Activated CD4-positive, alpha-beta T cell treated with anti-CD3 and anti-CD28 coated beads for 36 hours (primary cell): ENCODE results near the gene SLC25A51. TPM values are rescaled to one million over a fixed set of nuclear protein-coding genes. Genes with fewer than 3 reads are reported as not detected.
A peak's percentile ranks its signal among the peaks of the same experiment; 100 is the strongest.

ENCODE experiments used
- ATAC-seq: fragments of 200-7000 bp; cut with Tn5 transposase; one replicate; pipeline ENCODE4 v1.10.0; 2021; ENCODE audit warnings: mild to moderate bottlenecking, moderate library complexity
- CTCF ChIA-PET: fragments of 350-600 bp; sonication (Branson Sonifier 250); formaldehyde crosslinking; loops from one replicate; lab custom pipeline; 2021; ENCODE audit warnings: antibody characterized with exemption; lab: Charles Lee
- POLR2A ChIA-PET: fragments of 350-600 bp; sonication (Branson Sonifier 250); formaldehyde crosslinking; loops from one replicate; lab custom pipeline; 2021; ENCODE audit warnings: antibody characterized with exemption, inconsistent platforms; lab: Charles Lee
- DNase-seq: peaks from one replicate; pipeline ENCODE4 v3.0.0-alpha.2; 2020
- H3K27ac Mint-ChIP-seq: one replicate; pipeline ENCODE4 v1.8.0; 2021; ENCODE audit warnings: mixed read lengths
- H3K27me3 Mint-ChIP-seq: one replicate; pipeline ENCODE4 v1.8.0; 2021; ENCODE audit warnings: mixed read lengths
- H3K36me3 Mint-ChIP-seq: one replicate; pipeline ENCODE4 v1.8.0; 2021; ENCODE audit warnings: low read depth, mixed read lengths
- H3K4me1 Mint-ChIP-seq: one replicate; pipeline ENCODE4 v1.8.0; 2021; ENCODE audit warnings: mixed read lengths
- H3K4me3 Mint-ChIP-seq: one replicate; pipeline ENCODE4 v1.8.0; 2021; ENCODE audit warnings: mild to moderate bottlenecking, moderate library complexity, mixed read lengths
- H3K9me3 Mint-ChIP-seq: one replicate; pipeline ENCODE4 v1.8.0; 2021; ENCODE audit warnings: low read depth, mixed read lengths
- intact Hi-C, 2 experiments: fragments of 100-400 bp; cut with DNase I in 1 of 2; cut with micrococcal nuclease in 1 of 2; formaldehyde crosslinking; loops; one replicate each; pipeline versions ENCODE4 v1.14.2 to v1.15.1; 2022 to 2024; cut with DNase I, micrococcal nuclease
- total RNA-seq, 2 experiments: library from RNA; stranded (reverse); gene quantifications; one replicate each; pipeline ENCODE4 v1.2.3, GENCODE V29; 2021

The SLC25A51 gene
- total RNA-seq, 2 experiments from 2014 or later = 25.5 to 29.4 TPM

DNA sequence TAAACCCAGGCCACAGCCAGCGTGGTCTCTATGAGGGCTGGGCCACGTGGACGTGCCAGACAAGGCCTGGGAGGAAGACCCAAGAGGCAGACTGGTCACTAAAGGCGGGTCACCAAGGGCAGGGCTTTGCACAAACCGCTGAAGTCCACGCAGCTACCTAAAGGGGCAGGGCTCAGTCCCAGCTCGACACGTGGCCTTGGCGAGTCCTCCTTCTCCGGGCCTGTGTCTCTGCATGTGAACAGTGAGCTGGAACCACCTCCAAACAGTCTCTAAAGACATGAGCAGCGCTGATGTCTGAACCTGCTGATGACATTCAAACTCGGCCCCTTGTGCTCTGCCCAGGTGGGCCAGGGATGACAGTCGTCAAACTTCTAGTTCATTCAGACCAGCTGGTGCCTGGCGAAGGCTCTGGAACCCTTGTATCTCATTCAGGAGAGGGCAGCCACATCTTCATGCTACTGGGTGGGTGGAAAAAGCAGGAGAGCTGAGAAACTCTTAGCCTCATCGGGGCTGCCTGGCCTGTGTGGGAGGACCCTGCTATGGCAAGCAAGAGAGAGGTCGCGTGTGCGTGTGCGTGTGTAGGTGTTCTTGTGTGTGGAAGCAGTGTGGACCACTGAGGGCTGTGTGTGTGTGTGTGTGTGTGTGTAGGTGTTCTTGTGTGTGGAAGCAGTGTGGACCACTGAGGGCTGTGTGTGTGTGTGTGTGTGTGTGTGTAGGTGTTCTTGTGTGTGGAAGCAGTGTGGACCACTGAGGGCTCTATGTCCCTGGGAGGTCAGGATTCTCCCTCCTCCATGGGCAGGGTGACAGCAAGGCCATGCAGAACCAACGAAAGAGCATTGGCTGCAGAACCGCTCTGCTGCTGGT is 14.1 kb upstream of the SLC25A51 start:
- ChIA-PET POLR2A (no interaction called here), CTCF (interaction anchor here (0.8 to 1.0 kb wide), 2 partner anchors 169 to 242 kb away, joined by 3 to 4 read pairs; no protein-coding TSS in a partner anchor)
- Mint-ChIP-seq H3K9me3 (no peaks in the 10 kb centered on the region), H3K27ac (no peak overlapping the region), H3K4me1 (no peaks in the 10 kb centered on the region), H3K36me3 (no peaks in the 10 kb centered on the region), H3K27me3 (no peaks in the 10 kb centered on the region), H3K4me3 (no peak overlapping the region)
- ATAC-seq (no peak), DNase-seq (no peak)
- intact Hi-C loops = no loop called here

DNA sequence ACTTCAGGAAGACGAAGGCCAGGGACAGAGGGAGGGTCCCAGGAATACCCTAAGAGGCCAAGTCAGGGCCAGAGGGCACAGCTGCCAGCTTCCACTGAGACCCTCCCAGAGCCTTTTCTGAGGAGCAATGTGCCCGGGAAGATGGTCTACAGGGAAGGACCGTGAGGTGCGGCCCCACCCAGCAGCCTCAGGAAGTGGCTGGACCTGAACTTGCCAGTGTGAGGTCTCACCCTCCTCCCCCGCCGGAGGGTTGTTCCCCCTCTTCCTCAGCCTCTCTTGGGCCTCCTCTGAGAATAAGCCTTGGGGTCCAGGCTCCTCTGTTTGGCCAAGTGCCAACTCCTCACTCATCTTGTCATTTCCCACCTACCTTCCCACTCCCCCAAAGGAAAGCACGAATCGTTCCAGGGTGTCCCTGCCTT is 13.4 kb upstream of the SLC25A51 start:
- Mint-ChIP-seq H3K4me3 (no peak overlapping the region), H3K4me1 (no peaks in the 10 kb centered on the region), H3K27ac (no peak overlapping the region), H3K36me3 (no peaks in the 10 kb centered on the region), H3K9me3 (no peaks in the 10 kb centered on the region), H3K27me3 (no peaks in the 10 kb centered on the region)
- DNase-seq = no peak
- intact Hi-C loops = no loop called here
- POLR2A ChIA-PET = no interaction called here
- ATAC-seq = no peak
- CTCF ChIA-PET = interaction anchor here (1.2 kb wide), 1 partner anchor 412 kb away, joined by 3 read pairs; no protein-coding TSS in a partner anchor

DNA sequence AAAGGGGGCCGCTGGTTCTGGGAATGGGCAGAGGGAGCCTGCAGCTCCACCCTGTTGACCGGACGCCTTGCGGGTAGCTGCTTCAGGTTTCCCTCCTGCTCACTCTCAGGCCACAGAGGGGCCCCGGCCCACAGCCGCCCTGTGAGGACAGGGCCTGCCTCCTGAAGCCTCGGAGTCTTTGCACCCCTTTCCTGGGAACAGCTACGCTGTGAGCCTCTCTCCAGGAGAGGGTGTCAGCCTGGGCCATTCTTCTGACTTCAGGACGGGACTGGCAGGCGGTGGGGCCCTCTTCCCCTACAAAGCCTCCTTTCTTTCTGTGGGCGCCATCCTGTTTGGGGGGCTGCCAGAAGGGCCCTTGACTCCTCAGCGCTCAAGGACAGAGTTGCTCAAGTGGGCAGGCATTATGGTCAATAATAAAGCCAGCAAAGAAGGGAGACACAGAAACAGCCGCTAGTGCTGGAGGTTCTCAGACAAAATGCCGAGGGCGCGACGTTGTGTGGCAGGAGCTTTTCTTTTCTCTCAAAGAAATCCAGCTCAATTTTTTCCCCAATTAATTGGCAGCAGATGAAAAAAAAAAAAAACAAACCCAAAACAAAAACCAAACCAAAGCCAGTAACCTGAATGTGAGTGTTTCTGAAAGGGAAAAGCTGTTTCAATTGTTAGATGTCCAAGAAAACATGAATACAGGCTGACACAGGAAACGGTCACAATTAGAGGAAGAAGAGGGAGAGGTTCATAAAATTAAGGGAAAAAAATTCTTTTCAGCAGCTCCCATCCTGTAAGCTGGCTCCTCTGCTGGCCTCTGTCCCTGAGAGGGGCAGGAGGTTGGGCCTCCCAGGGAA is 12.8 kb upstream of the SLC25A51 start:
- H3K36me3 Mint-ChIP-seq = no peaks in the 10 kb centered on the region
- intact Hi-C loops = no loop called here
- POLR2A ChIA-PET = no interaction called here
- no peak for DNase-seq
- no peaks in the 10 kb centered on the region for H3K4me1 Mint-ChIP-seq
- no peaks in the 10 kb centered on the region for H3K9me3 Mint-ChIP-seq
- H3K27me3 Mint-ChIP-seq = no peaks in the 10 kb centered on the region
- no peak overlapping the region for H3K4me3 Mint-ChIP-seq
- no peak for ATAC-seq
- CTCF ChIA-PET = interaction anchor here (1.2 kb wide), 1 partner anchor 413 kb away, joined by 3 read pairs; no protein-coding TSS in a partner anchor
- no peak overlapping the region for H3K27ac Mint-ChIP-seq

DNA sequence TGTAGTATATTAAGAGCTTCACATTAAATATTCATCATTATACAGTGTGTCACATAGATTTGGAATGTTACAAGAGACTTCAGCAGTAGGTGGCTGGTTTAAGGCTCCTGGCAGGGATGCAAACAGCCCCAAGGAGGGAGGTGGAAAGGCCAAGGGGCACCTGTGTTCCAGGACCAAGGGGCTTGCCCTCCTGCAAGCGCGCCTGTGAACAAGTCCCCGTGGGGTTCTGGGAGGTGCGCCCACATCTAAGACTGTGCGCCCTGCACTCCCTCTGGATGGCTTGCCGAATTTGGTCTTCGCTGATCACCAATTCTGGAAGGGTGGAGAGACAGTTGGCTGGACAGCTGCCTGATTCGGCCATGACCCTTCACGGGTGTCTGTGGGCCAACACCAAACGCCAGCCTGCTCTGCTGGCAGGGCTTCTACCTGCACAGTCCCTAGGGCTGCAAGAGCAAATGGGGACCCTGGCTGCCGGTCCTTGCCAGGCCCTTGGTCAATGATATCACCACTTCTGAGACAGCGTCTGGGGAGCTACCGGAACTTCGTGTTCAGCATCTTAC is 12.1 kb upstream of the SLC25A51 start:
- no peaks in the 10 kb centered on the region for H3K4me1 Mint-ChIP-seq

DNA sequence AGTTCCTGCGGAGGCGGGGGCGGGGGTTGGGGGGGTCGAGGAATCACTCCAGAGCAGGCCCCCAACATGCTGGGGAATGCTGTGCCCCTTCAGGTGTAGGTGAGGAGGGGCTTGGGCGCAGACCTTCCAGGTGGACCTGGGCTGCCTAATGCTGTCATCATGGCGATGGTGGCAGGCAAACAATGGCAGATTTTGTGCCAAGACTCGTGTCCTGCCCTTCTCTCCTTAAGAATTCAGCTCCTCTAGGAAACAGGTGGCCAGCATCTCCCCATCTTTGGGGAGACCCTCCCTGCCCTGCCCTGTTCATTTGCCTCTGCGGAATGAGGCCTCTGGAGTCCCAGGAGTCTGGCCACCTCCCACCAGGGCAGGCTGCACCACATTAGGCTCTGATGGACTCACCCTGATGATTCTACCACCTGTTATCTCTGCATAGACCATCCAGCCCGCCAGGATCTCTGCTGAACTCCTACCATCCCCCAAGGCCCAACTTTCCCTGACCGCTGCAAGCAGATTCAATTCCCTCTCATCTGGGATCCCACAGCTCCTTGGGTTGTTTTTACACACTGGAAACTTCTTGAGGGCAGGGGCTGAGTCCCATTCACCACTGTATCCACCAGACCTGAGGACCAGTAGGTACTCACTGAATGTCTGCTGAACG is 10.9 kb upstream of the SLC25A51 start:
- ChIA-PET POLR2A (no interaction called here), CTCF (interaction anchor here (0.6 to 2.5 kb wide), 18 partner anchors 10 to 521 kb away, joined by 3 to 37 read pairs (median 4); partner anchors contain the start of genes SHB and SLC25A51)
- Mint-ChIP-seq H3K36me3 (no peaks in the 10 kb centered on the region), H3K27me3 (no peaks in the 10 kb centered on the region), H3K4me1 (no peaks in the 10 kb centered on the region), H3K4me3 (no peak overlapping the region), H3K27ac (no peak overlapping the region), H3K9me3 (no peaks in the 10 kb centered on the region)
- ATAC-seq = no peak
- intact Hi-C loops = loop anchor here (5.0 kb wide), 3 partner anchors 172 to 517 kb away; no protein-coding TSS in a partner anchor
- DNase-seq = no peak

More for the DNA sequence above, 12.1 kb upstream of the SLC25A51 start:
- intact Hi-C loops = no loop called here
- POLR2A ChIA-PET = no interaction called here
- H3K36me3 Mint-ChIP-seq = no peaks in the 10 kb centered on the region
- DNase-seq (no peak), ATAC-seq (no peak)
- CTCF ChIA-PET = interaction anchor here (0.6 to 2.5 kb wide), 6 partner anchors 8 to 1014 kb away, joined by 3 to 11 read pairs (median 3); no protein-coding TSS in a partner anchor
- H3K27ac Mint-ChIP-seq = no peak overlapping the region
- H3K9me3 Mint-ChIP-seq = no peaks in the 10 kb centered on the region
- no peaks in the 10 kb centered on the region for H3K27me3 Mint-ChIP-seq
- no peak overlapping the region for H3K4me3 Mint-ChIP-seq

DNA sequence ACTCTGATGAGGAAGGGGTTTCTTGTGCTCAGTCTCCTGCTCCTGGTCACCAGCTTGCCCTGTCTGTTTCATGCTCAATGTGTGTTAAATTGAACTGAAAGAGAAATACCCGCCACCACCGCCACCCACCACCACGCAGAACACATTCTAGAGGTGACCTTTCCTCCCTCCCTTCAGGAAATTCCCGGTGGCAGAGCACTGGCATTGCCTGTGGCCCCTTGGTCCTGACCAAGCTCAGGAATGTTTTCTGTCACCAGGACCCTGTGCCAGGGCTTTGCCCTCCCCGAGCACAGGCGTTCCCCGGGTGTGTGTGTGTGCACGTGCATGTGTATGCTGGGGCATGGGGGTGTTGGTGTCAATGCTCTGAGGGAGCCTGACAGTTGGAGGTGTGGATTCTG is 10.2 kb upstream of the SLC25A51 start:
- H3K4me1 Mint-ChIP-seq = no peaks in the 10 kb centered on the region
- ATAC-seq = no peak
- no peaks in the 10 kb centered on the region for H3K9me3 Mint-ChIP-seq
- intact Hi-C loops = loop anchor here (5.0 kb wide), 3 partner anchors 173 to 518 kb away; no protein-coding TSS in a partner anchor
- ChIA-PET CTCF (interaction anchor here (0.5 to 2.5 kb wide), 30 partner anchors 10 to 518 kb away, joined by 3 to 37 read pairs (median 4); partner anchors contain the start of genes POLR1E and SLC25A51), POLR2A (no interaction called here)
- H3K36me3 Mint-ChIP-seq = no peaks in the 10 kb centered on the region
- no peak for DNase-seq
- no peaks in the 10 kb centered on the region for H3K27me3 Mint-ChIP-seq
- H3K27ac Mint-ChIP-seq = no peak overlapping the region
- no peak overlapping the region for H3K4me3 Mint-ChIP-seq

DNA sequence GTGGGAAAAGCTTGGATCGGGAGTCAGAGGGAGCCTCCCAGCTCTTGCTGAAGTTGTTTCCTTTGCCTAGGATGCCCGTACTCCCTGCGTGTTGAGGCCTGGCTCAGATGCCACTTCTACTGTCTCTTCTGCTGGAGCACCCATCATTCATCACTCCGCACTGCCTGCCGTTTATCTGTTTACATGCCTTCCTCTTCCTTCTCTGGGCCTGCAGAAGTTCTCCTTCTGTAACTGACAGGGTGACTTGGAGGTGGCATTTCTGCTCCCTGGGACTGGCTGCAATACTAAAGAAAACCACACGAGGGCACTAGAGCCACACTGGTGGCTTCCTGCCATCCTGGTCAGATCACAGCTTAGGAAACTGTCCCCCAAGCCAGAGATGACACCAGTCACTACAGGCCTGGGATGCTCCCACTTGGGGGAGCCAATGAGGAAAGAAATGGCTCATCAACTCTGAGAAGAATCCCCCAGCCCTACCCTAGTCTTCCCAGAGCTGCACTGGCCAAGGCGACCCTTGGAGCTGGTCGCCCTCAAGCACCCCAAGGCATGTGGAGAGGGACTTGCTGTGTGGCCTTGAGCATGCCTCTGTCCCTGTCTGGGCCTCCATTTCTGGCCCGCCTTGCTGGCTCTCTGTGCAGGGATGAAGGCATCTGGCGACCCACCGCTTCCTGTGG is 9.7 kb upstream of the SLC25A51 start:
- CTCF ChIA-PET = interaction anchor here (0.5 to 2.5 kb wide), 34 partner anchors 10 to 519 kb away, joined by 3 to 37 read pairs (median 3); partner anchors contain the start of genes POLR1E and SLC25A51
- POLR2A ChIA-PET = interaction anchor here (0.6 kb wide), 3 partner anchors 8 to 171 kb away, joined by 3 to 4 read pairs (median 3); no protein-coding TSS in a partner anchor
- Mint-ChIP-seq H3K27me3 (no peaks in the 10 kb centered on the region), H3K4me1 (no peaks in the 10 kb centered on the region), H3K9me3 (no peaks in the 10 kb centered on the region), H3K36me3 (no peaks in the 10 kb centered on the region), H3K27ac (no peak overlapping the region), H3K4me3 (no peak overlapping the region)
- ATAC-seq = peak; percentile 91
- peak; percentile 88 for DNase-seq
- intact Hi-C loops = loop anchor here (1.0 to 5.0 kb wide), 10 partner anchors 155 to 519 kb away; partner anchors contain the start of gene SHB (in 2 of the 2)

DNA sequence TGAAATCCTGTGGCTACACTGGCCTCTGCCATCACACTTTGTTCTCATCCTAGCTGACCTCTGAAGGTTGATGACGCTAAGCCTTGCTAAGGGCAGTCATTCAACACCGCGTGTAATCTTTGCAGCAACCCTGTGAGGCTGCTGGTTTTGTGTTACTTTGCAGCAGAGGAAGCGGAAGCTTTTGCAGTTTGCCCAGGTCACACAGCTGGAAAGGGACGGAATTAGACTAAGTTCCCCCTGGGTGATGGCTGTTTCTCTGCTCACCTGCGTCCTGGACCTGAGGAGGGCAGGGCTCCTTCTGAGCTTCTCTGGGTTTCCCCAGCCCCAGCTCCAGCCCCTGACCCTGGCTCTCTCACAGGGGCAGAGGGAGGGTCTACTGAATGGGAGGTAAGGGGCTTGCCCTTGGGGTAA is 7.3 kb upstream of the SLC25A51 start:
- Mint-ChIP-seq H3K27me3 (no peaks in the 10 kb centered on the region), H3K9me3 (no peaks in the 10 kb centered on the region), H3K4me1 (no peaks in the 10 kb centered on the region), H3K27ac (no peak overlapping the region), H3K36me3 (no peaks in the 10 kb centered on the region), H3K4me3 (no peak overlapping the region)
- intact Hi-C loops = loop anchor here (5.0 kb wide), 3 partner anchors 176 to 521 kb away; no protein-coding TSS in a partner anchor
- DNase-seq = no peak
- POLR2A ChIA-PET = no interaction called here
- ATAC-seq = no peak
- CTCF ChIA-PET = interaction anchor here (0.5 to 1.5 kb wide), 10 partner anchors 8 to 522 kb away, joined by 3 to 10 read pairs (median 4); no protein-coding TSS in a partner anchor

DNA sequence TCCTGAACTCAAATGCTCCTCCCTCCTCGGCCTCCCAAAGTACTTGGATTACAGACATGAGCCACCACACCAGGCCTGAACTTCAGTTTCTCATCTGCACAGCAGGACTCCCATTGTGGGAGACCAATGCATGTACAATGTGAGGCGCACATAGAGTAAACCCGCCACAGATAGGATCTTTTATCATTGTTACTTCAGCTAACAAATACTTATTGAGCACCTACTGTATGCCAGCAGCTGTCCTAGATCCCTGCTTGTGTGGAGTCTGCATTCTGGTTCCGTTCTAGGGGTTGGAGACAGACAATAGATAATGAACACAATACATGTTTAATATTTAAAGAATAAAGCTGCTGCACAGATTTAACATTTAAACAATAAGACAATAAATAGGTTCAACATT is 6.3 kb upstream of the SLC25A51 start:
- no peaks in the 10 kb centered on the region for H3K4me1 Mint-ChIP-seq
- no peak overlapping the region for H3K27ac Mint-ChIP-seq
- no peaks in the 10 kb centered on the region for H3K9me3 Mint-ChIP-seq
- ATAC-seq = no peak
- ChIA-PET POLR2A (no interaction called here), CTCF (interaction anchor here (0.6 to 0.7 kb wide), 2 partner anchors 13 to 450 kb away, joined by 3 to 5 read pairs; no protein-coding TSS in a partner anchor)
- DNase-seq = no peak
- intact Hi-C loops = loop anchor here (5.0 kb wide), 3 partner anchors 177 to 522 kb away; no protein-coding TSS in a partner anchor
- H3K36me3 Mint-ChIP-seq = no peaks in the 10 kb centered on the region
- H3K4me3 Mint-ChIP-seq = no peak overlapping the region
- H3K27me3 Mint-ChIP-seq = no peaks in the 10 kb centered on the region
